Kidney epithelial cell (primary cell): ENCODE measurements around the gene CNTN3. TPM values are rescaled to one million over a fixed set of nuclear protein-coding genes. Genes with fewer than 3 reads are reported as not detected.

ENCODE experiments used
- DNase-seq: peaks from one replicate; pipeline ENCODE4 v3.0.0-alpha.2; 2010; ENCODE audit warnings: low read depth
- H3K27me3 ChIP-seq: 2 replicates; pipeline ENCODE4 v1.6.0; 2011; ENCODE audit warnings: low read length; ENCODE audit not compliant: control insufficient read depth, insufficient read depth
- H3K36me3 ChIP-seq: 2 replicates; pipeline ENCODE4 v1.5.1; 2011; ENCODE audit warnings: low read length; ENCODE audit not compliant: control insufficient read depth, insufficient read depth
- H3K4me3 ChIP-seq: 2 replicates; pipeline ENCODE4 v1.5.1; 2011; ENCODE audit warnings: low read depth, mild to moderate bottlenecking, control low read depth, low read length
- total RNA-seq: library from RNA; depleted of rRNA; stranded (reverse); fragments of >200 nt; gene quantifications from 2 replicates; pipeline ENCODE4 v1.2.3, GENCODE V29; 2015
- TF ChIP-seq, protein P1 (sequence below): IDR thresholded peaks from 2 replicates; pipeline ENCODE4 v1.5.1; 2011; ENCODE audit warnings: mild to moderate bottlenecking, moderate library complexity, low read length, control low read depth, inconsistent platforms; ENCODE audit not compliant: insufficient read depth, poor library complexity, severe bottlenecking

Gene CNTN3
- total RNA-seq, 1 donor from 2014 or later: 2.0 TPM

DNA sequence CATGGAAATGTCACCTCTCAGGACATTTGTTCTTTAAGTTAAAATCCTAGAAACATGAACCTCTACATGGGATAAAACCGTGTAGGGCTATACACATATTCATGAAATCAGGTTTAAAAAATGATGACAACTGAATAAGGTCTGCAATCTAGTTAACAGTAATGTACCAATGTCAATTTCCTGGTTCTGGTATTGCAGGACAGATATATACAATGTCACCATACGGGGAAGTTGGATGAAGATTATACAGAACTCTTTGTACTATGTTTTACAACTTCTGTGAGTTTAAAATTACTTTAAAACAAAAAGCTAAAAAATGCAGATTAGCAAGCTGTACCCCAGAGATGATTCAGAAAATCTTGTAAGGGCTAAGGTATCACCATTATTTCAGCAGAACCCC is 6.7 kb downstream of the CNTN3 start:
- Histone ChIP-seq H3K36me3 (no peaks in the 10 kb centered on the region), H3K27me3 (no peaks in the 10 kb centered on the region), H3K4me3 (no peak overlapping the region)
- DNase-seq: no peak
- TF ChIP-seq, protein P1, sequence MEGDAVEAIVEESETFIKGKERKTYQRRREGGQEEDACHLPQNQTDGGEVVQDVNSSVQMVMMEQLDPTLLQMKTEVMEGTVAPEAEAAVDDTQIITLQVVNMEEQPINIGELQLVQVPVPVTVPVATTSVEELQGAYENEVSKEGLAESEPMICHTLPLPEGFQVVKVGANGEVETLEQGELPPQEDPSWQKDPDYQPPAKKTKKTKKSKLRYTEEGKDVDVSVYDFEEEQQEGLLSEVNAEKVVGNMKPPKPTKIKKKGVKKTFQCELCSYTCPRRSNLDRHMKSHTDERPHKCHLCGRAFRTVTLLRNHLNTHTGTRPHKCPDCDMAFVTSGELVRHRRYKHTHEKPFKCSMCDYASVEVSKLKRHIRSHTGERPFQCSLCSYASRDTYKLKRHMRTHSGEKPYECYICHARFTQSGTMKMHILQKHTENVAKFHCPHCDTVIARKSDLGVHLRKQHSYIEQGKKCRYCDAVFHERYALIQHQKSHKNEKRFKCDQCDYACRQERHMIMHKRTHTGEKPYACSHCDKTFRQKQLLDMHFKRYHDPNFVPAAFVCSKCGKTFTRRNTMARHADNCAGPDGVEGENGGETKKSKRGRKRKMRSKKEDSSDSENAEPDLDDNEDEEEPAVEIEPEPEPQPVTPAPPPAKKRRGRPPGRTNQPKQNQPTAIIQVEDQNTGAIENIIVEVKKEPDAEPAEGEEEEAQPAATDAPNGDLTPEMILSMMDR: no peak

DNA sequence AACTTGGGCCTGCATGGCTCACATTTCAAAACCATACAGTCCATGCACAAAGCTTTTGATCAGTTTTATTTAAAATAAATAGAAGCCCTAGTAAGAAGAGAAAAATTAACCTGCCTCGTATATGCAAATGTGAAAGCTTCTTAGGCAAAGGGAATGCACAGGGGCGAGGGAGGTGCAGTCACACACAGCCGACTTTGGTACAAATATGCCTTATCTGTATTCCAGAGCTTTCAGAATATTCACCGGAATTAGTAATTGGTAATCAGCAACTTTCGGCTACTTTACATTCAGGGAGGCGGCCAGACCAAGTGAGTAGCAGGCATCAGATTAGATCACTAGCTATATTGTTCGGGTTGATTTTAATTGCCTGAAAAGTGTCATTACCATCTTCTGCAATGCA is 7.5 kb downstream of the CNTN3 start:
- DNase-seq: no peak
- H3K4me3 ChIP-seq: no peak overlapping the region
- H3K36me3 ChIP-seq: no peaks in the 10 kb centered on the region
- no peaks in the 10 kb centered on the region for H3K27me3 ChIP-seq
- TF ChIP-seq, protein P1: no peak

DNA sequence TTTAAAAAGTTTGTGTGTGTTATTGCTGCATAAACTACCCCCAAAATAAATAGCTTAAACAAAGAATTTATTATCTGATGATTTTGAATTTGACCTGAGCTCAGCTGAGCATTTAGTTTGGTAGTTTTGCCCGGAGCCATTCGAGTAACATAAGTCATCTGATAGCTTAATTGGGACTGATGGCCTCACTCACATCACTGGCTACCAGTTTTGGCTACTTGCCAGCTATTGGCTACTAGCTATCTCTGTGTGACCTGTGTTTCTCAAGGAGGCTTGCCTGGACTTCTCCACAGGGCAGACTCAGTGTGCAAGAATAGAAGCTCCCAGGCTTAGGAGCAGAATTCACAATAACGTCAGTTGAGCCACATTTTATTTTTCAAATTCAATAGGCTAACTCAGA is 9.0 kb downstream of the CNTN3 start:
- no peak for DNase-seq
- Histone ChIP-seq H3K36me3 (no peaks in the 10 kb centered on the region), H3K4me3 (no peak overlapping the region), H3K27me3 (no peaks in the 10 kb centered on the region)
- TF ChIP-seq, protein P1: no peak

DNA sequence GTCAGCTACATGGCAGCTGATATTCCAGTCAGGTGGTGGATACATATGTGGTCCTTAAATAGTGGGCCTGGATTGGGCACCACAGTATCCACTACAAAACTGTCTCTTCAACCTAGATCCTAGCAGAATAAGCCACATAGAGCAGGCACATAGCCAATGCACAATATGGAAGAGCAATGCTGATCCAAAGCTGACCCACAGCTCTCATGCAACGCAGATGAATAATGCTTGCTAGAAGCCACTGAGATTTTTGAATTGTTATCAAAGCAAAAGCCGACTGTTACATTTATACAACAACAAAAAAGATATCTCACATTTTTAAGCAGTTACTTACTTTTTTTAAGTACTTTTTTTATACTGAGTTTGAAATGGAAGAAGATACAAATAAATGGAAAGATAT is 11.2 kb downstream of the CNTN3 start:
- no peak for DNase-seq
- TF ChIP-seq, protein P1: no peak
- H3K36me3 ChIP-seq: no peaks in the 10 kb centered on the region
- H3K27me3 ChIP-seq: no peaks in the 10 kb centered on the region
- H3K4me3 ChIP-seq: no peak overlapping the region

DNA sequence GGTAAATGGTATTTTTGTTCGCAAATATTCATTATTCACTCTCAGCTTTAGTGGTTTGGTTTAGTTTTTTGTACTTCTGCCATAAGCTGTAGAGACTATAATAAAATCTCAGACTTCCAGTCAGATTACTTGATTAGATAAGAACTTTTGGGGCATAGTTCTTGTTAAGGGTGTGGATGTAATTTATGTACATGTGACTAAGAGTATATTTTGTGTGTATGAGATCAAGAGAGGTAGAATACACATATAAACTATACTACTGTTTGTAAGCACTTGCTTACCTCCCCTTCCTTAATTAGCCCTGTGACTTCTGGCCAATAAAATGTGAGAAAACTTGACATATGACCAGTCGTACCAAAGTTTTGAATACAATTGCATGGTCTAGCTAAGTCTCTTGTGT is 12.0 kb downstream of the CNTN3 start:
- no peak for DNase-seq
- TF ChIP-seq, protein P1: no peak
- H3K27me3 ChIP-seq: no peaks in the 10 kb centered on the region
- no peaks in the 10 kb centered on the region for H3K36me3 ChIP-seq
- no peak overlapping the region for H3K4me3 ChIP-seq

DNA sequence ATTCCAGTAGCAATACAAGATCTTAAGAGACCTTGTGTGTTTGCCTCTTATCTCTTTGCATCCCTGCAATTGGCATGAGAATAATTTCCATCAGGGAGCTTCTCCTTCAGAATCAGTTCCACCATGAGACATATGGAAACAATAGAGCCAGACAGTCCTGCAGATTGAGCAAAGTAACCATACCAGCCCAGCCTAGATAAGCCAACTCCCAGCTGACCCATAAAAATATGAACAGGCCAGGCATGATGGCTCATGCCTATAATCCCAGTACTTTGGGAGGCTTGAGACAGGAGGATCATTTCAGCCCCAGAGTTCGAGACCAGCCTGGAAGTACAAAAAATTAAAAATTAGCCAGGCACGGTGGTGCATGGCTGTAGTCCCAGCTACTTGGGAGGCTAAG is 12.7 kb downstream of the CNTN3 start:
- no peaks in the 10 kb centered on the region for H3K36me3 ChIP-seq
- no peak overlapping the region for H3K4me3 ChIP-seq
- no peak for DNase-seq
- no peaks in the 10 kb centered on the region for H3K27me3 ChIP-seq
- TF ChIP-seq, protein P1: no peak
